Neural cell (in vitro differentiated cells): ENCODE results near the gene C1RL. TPM values are rescaled to one million over a fixed set of nuclear protein-coding genes. Genes with fewer than 3 reads are reported as not detected.

Experiments
- H2AFZ ChIP-seq: fragments of 200-600, 300-800 bp; sonication (generic), shearing (Covaris generic); 2 replicates; pipeline ENCODE4 v1.6.0; 2014; ENCODE audit warnings: low read depth, mild to moderate bottlenecking, antibody characterized with exemption, low read length, moderate library complexity
- H3F3A ChIP-seq: fragments of 200-600 bp; shearing (Covaris generic); 2 replicates; pipeline ENCODE4 v1.6.1; 2016; ENCODE audit warnings: mild to moderate bottlenecking, moderate library complexity, mixed read lengths, antibody characterized with exemption, low read length; ENCODE audit not compliant: insufficient read depth, poor library complexity, severe bottlenecking
- H3K27ac ChIP-seq: fragments of 200-600, 300-800 bp; sonication (generic), shearing (Covaris generic); 2 replicates; pipeline ENCODE4 v1.5.1; 2014; ENCODE audit warnings: mild to moderate bottlenecking, low read length, moderate library complexity
- H3K27me3 ChIP-seq: fragments of 300-800, 200-600 bp; sonication (generic), shearing (Covaris generic); 2 replicates; pipeline ENCODE4 v1.6.0; 2014; ENCODE audit warnings: mild to moderate bottlenecking, low read depth, low read length, moderate library complexity; ENCODE audit not compliant: insufficient read depth
- H3K36me3 ChIP-seq: fragments of 300-800, 200-600 bp; sonication (generic), shearing (Covaris generic); 2 replicates; pipeline ENCODE4 v1.5.1; 2014; ENCODE audit warnings: mild to moderate bottlenecking, antibody characterized with exemption, low read length, moderate library complexity; ENCODE audit not compliant: insufficient read depth
- H3K4me2 ChIP-seq: fragments of 300-800, 200-600 bp; sonication (generic), shearing (Covaris generic); 2 replicates; pipeline ENCODE4 v1.6.0; 2014; ENCODE audit warnings: mild to moderate bottlenecking, low read length
- H3K4me3 ChIP-seq: fragments of 300-800, 200-600 bp; sonication (generic), shearing (Covaris generic); 2 replicates; pipeline ENCODE4 v1.5.1; 2014; ENCODE audit warnings: mild to moderate bottlenecking, low read length, moderate library complexity
- H3K79me2 ChIP-seq: fragments of 200-600 bp; shearing (Covaris generic); replicated peaks from 2 replicates; pipeline ENCODE4 v1.6.0; 2014; ENCODE audit warnings: mild to moderate bottlenecking, low read length, moderate library complexity; ENCODE audit not compliant: insufficient read depth
- H3K9ac ChIP-seq: fragments of 300-800, 200-600 bp; sonication (generic), shearing (Covaris generic); 2 replicates; pipeline ENCODE4 v1.6.1; 2016; ENCODE audit warnings: mild to moderate bottlenecking, low read length, mixed read lengths
- H3K9me2 ChIP-seq: fragments of 200-600 bp; shearing (Covaris generic); 2 replicates; pipeline ENCODE4 v1.6.1; 2016; ENCODE audit warnings: mild to moderate bottlenecking, low read length, mixed read lengths; ENCODE audit not compliant: insufficient read depth
- H3K9me3 ChIP-seq: fragments of 200-600, 300-800 bp; sonication (generic), shearing (Covaris generic); 2 replicates; pipeline ENCODE4 v1.6.1; 2016; ENCODE audit warnings: mild to moderate bottlenecking, mixed run types, low read length, moderate library complexity, mixed read lengths
- H4K20me1 ChIP-seq: fragments of 200-600 bp; shearing (Covaris generic); 2 replicates; pipeline ENCODE4 v1.6.1; 2016; ENCODE audit warnings: mild to moderate bottlenecking, mixed run types; ENCODE audit not compliant: insufficient read depth
- EP300 ChIP-seq: fragments of 450-650 bp; conservative IDR thresholded peaks from 2 replicates; pipeline ENCODE4 v1.6.1; 2014; ENCODE audit warnings: antibody characterized with exemption, mild to moderate bottlenecking, moderate library complexity; ENCODE audit not compliant: poor library complexity, severe bottlenecking
- EZH2 ChIP-seq: fragments of 200-600, 300-800 bp; shearing (Covaris generic), sonication (generic); IDR thresholded peaks from 2 replicates; pipeline ENCODE4 v1.6.1; 2014; ENCODE audit warnings: antibody characterized with exemption, low read length, borderline replicate concordance, mild to moderate bottlenecking; ENCODE audit not compliant: insufficient read depth, poor library complexity, severe bottlenecking
- MXI1 ChIP-seq: fragments of 450-650 bp; conservative IDR thresholded peaks from 2 replicates; pipeline ENCODE4 v1.6.1; 2014; ENCODE audit warnings: antibody characterized with exemption, mild to moderate bottlenecking; ENCODE audit not compliant: poor library complexity, severe bottlenecking
- POLR2AphosphoS5 ChIP-seq: IDR thresholded peaks from 2 replicates; pipeline ENCODE4 v1.6.1; 2012
- RAD21 ChIP-seq: fragments of 450-650 bp; conservative IDR thresholded peaks from 2 replicates; pipeline ENCODE4 v1.6.1; 2014; ENCODE audit warnings: antibody characterized with exemption, mild to moderate bottlenecking, moderate library complexity
- SMC3 ChIP-seq: fragments of 450-650 bp; conservative IDR thresholded peaks from 2 replicates; pipeline ENCODE4 v1.6.1; 2014; ENCODE audit warnings: antibody characterized with exemption, mild to moderate bottlenecking, moderate library complexity; ENCODE audit not compliant: poor library complexity
- TAF1 ChIP-seq: IDR thresholded peaks from 2 replicates; pipeline ENCODE4 v1.6.1; 2012; ENCODE audit warnings: low read depth
- polyA plus RNA-seq: library from polyadenylated mRNA; depleted of rRNA; stranded (reverse); fragments of >200 nt; gene quantifications from 2 replicates; pipeline ENCODE4 v1.2.3, GENCODE V29; 2014
- TF ChIP-seq, protein P1 (sequence below): fragments of 450-650 bp; IDR thresholded peaks from 2 replicates; pipeline ENCODE4 v1.5.1; 2014; ENCODE audit warnings: antibody characterized with exemption, mild to moderate bottlenecking, moderate library complexity; ENCODE audit not compliant: poor library complexity, severe bottlenecking
- TF ChIP-seq, protein P2 (sequence below): IDR thresholded peaks from 2 replicates; pipeline ENCODE4 v1.6.1; 2012; ENCODE audit warnings: borderline replicate concordance

Gene C1RL
- polyA plus RNA-seq, 1 donor from 2014 or later = 2.8 TPM

DNA sequence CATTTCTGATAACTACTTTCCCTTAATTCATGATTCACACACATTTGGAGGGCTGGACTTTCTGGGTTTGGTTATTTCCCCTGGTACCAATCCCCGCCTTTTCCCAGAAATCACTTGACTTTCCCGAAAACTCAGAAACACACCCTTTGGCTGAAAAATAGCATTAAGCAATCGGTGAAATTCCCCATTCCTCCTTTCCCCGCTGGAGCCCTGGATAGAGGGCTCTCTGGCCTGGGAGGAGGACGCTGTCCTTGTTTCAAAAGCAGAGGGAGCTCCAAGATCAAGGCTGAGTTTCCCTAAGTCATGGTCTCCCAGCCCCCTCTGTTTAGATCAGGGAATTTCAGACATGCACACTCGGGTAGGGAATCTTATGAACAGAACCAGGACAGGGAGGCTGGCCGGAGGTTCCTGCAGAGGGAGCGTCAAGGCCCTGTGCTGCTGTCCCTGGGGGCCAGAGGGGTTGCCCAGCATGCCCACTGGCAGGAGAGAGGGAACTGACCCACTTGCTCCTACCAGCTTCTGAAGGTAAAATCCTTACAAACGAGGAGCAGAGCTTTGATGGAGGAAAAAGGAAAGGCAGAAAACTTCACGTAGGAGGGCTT is 48.6 kb downstream of the C1RL start, which contains the start of gene C1S:
Gene C1S, plus strand, starts transcription at position 366 of the 602 bp plus-strand sequence. CDS start 1,195 bp downstream, outside the sequence.
- no peaks in the 10 kb centered on the region for H3K79me2 ChIP-seq
- peak; percentile 41 for TF ChIP-seq SMC3
- TF ChIP-seq, protein P1, sequence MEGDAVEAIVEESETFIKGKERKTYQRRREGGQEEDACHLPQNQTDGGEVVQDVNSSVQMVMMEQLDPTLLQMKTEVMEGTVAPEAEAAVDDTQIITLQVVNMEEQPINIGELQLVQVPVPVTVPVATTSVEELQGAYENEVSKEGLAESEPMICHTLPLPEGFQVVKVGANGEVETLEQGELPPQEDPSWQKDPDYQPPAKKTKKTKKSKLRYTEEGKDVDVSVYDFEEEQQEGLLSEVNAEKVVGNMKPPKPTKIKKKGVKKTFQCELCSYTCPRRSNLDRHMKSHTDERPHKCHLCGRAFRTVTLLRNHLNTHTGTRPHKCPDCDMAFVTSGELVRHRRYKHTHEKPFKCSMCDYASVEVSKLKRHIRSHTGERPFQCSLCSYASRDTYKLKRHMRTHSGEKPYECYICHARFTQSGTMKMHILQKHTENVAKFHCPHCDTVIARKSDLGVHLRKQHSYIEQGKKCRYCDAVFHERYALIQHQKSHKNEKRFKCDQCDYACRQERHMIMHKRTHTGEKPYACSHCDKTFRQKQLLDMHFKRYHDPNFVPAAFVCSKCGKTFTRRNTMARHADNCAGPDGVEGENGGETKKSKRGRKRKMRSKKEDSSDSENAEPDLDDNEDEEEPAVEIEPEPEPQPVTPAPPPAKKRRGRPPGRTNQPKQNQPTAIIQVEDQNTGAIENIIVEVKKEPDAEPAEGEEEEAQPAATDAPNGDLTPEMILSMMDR = peak; percentile 26
- no peak for TF ChIP-seq RAD21
- TF ChIP-seq MXI1 = no peak
- TF ChIP-seq EP300 = no peak
- H3K4me2 ChIP-seq = no peak within 1 kb of the TSS
- H3K9ac ChIP-seq = no peak within 1 kb of the TSS
- H3K4me3 ChIP-seq = no peak within 1 kb of the TSS
- H3K9me3 ChIP-seq = no peaks in the 10 kb centered on the region
- no peak within 1 kb of the TSS for H3K27ac ChIP-seq
- H3K9me2 ChIP-seq = no peaks in the 10 kb centered on the region
- H2AFZ ChIP-seq = no peak within 1 kb of the TSS
- H3F3A ChIP-seq = no peaks in the 10 kb centered on the region
- H3K36me3 ChIP-seq = no peaks in the 10 kb centered on the region
- no peaks in the 10 kb centered on the region for H4K20me1 ChIP-seq
- H3K27me3 ChIP-seq = no peaks in the 10 kb centered on the region

DNA sequence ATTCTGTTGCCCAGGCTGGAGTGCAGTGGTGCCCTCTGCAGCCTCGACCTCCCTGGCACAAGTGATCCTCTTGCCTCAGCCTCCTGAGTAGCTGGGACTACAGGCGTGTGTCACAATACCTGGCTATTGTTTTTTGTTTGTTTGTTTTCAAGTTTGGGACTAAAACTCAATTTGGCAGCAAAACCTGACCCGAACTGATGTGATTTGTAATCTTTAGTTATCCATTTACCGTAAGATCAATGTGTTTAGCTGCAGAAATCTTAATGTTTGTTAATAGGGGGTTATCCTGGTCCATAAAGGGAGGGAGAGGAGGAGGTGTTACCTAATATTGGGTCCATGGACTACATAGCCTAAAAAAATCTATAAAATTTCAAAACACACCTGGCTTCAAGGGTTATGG is 49.2 kb downstream of the C1RL start:
- Histone ChIP-seq H2AFZ (no peak overlapping the region), H3K36me3 (no peaks in the 10 kb centered on the region), H3K79me2 (no peaks in the 10 kb centered on the region), H3K4me3 (no peak overlapping the region), H3K9me3 (no peaks in the 10 kb centered on the region), H3F3A (no peaks in the 10 kb centered on the region), H4K20me1 (no peaks in the 10 kb centered on the region), H3K9me2 (no peaks in the 10 kb centered on the region), H3K27me3 (no peaks in the 10 kb centered on the region), H3K9ac (no peak overlapping the region), H3K27ac (no peak overlapping the region), H3K4me2 (no peak overlapping the region)
- TF ChIP-seq, protein P1 = no peak
- TF ChIP-seq MXI1 (no peak), SMC3 (no peak), TAF1 (no peak), EP300 (no peak), POLR2AphosphoS5 (no peak), RAD21 (no peak), EZH2 (no peak)
- TF ChIP-seq, protein P2, sequence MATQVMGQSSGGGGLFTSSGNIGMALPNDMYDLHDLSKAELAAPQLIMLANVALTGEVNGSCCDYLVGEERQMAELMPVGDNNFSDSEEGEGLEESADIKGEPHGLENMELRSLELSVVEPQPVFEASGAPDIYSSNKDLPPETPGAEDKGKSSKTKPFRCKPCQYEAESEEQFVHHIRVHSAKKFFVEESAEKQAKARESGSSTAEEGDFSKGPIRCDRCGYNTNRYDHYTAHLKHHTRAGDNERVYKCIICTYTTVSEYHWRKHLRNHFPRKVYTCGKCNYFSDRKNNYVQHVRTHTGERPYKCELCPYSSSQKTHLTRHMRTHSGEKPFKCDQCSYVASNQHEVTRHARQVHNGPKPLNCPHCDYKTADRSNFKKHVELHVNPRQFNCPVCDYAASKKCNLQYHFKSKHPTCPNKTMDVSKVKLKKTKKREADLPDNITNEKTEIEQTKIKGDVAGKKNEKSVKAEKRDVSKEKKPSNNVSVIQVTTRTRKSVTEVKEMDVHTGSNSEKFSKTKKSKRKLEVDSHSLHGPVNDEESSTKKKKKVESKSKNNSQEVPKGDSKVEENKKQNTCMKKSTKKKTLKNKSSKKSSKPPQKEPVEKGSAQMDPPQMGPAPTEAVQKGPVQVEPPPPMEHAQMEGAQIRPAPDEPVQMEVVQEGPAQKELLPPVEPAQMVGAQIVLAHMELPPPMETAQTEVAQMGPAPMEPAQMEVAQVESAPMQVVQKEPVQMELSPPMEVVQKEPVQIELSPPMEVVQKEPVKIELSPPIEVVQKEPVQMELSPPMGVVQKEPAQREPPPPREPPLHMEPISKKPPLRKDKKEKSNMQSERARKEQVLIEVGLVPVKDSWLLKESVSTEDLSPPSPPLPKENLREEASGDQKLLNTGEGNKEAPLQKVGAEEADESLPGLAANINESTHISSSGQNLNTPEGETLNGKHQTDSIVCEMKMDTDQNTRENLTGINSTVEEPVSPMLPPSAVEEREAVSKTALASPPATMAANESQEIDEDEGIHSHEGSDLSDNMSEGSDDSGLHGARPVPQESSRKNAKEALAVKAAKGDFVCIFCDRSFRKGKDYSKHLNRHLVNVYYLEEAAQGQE = no peak
